Measurements from ENCODE around the gene LRRC47.

DNA sequence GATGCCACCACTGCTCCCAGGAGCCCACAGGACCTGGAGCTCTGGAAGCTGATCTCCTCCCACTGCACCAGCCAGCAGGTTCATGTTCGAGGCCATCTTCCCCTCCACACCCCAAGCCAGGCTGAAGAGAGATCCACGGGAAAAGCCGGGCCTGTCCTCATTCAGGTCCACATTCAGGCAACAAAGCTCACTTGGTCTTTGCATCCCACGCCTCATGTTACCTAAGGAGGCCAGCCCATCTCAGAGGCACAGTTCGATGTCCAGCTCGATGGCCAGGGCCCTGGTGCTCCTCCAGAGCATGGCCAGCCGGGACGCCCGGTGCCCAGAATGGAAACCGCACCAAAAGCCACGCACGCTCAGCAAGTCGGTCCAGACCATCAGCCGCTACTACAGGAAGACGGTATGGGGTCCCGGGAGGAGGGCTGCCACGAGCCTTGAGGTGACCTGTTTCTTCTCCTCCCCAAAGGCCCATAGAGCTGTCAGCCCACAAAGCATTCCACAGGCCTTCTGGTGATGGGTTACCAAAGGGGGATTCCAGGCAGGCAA is 43.8 kb downstream of the LRRC47 start, which contains the start of gene CCDC27:
- TF ChIP-seq POLR2A (IDR thresholded peaks at IDR 0.05) = no peak
- TF ChIP-seq CTCF (IDR thresholded peaks at IDR 0.05) = no peak

Data from uterus (tissue), 2 donors.